NCI-H524 treated with DMSO at 0.1 percent for 48 hours (cell line): ENCODE measurements around the gene GEMIN8.

Source experiments
- DNase-seq: peaks from one replicate; lab custom pipeline; 2025; lab: John Stamatoyannopoulos, UW

GEMIN8 gene

GRCh38 chrX:14029425-14030173 lies at the start of gene GEMIN8:
TSS of gene GEMIN8 (minus strand) at chrX:14029892. CDS start at chrX:14021478, 8,414 bp downstream.
- DNase-seq = peak; percentile 79

- DNase-seq = no peak
Measured at GRCh38 chrX:14076639-14077038, 46.9 kb upstream of the GEMIN8 start.

GRCh38 chrX:14073556-14073955 lies 43.9 kb upstream of the GEMIN8 start:
- DNase-seq = no peak

GRCh38 chrX:14073071-14073470 lies 43.4 kb upstream of the GEMIN8 start:
- no peak for DNase-seq

GRCh38 chrX:14065800-14066199 lies 36.1 kb upstream of the GEMIN8 start:
- DNase-seq = no peak

GRCh38 chrX:14064626-14065432 lies 35.1 kb upstream of the GEMIN8 start:
- no peak for DNase-seq

GRCh38 chrX:14062524-14062923 lies 32.8 kb upstream of the GEMIN8 start:
- DNase-seq = no peak

- no peak for DNase-seq
Measured at GRCh38 chrX:14056206-14056605, 26.5 kb upstream of the GEMIN8 start.

- peak; percentile 43 for DNase-seq
Measured at GRCh38 chrX:14051416-14051815, 21.7 kb upstream of the GEMIN8 start.

- DNase-seq = no peak
Measured at GRCh38 chrX:14050709-14051108, 21.0 kb upstream of the GEMIN8 start.

- no peak for DNase-seq
Measured at GRCh38 chrX:14043209-14043608, 13.5 kb upstream of the GEMIN8 start.

- DNase-seq = no peak
Measured at GRCh38 chrX:14039344-14039743, 9.7 kb upstream of the GEMIN8 start.

GRCh38 chrX:14038375-14039085 lies 8.8 kb upstream of the GEMIN8 start:
- DNase-seq = no peak

- no peak for DNase-seq
Measured at GRCh38 chrX:14032406-14032805, 2.7 kb upstream of the GEMIN8 start.

- DNase-seq = no peak
Measured at GRCh38 chrX:14030174-14030530, 460 bp upstream of the GEMIN8 start.

- DNase-seq = peak; percentile 44
Measured at GRCh38 chrX:14029039-14029424, 660 bp downstream of the GEMIN8 start.

GRCh38 chrX:14028473-14028872 lies 1.2 kb downstream of the GEMIN8 start:
- DNase-seq = no peak

GRCh38 chrX:14027511-14028019 lies 2.1 kb downstream of the GEMIN8 start:
- DNase-seq = no peak

- no peak for DNase-seq
Measured at GRCh38 chrX:14027036-14027435, 2.7 kb downstream of the GEMIN8 start.

GRCh38 chrX:14026121-14026520 lies 3.6 kb downstream of the GEMIN8 start:
- no peak for DNase-seq

GRCh38 chrX:14022019-14022418 lies 7.7 kb downstream of the GEMIN8 start:
- no peak for DNase-seq

- DNase-seq = no peak
Measured at GRCh38 chrX:14017399-14017798, 12.3 kb downstream of the GEMIN8 start.

GRCh38 chrX:14015941-14016340 lies 13.8 kb downstream of the GEMIN8 start:
- DNase-seq = no peak
